Urothelium cell line (cell line): ENCODE results near the gene UBL3.

Experiments
- DNase-seq: peaks from one replicate; pipeline ENCODE4 v3.0.0; 2011; ENCODE audit warnings: low spot score, mixed read lengths
- FAIRE-seq: peaks from 2 replicates; lab custom pipeline; 2011; peaks lifted over from hg19 to GRCh38; lab: Jason Lieb, UNC

Gene UBL3

DNA sequence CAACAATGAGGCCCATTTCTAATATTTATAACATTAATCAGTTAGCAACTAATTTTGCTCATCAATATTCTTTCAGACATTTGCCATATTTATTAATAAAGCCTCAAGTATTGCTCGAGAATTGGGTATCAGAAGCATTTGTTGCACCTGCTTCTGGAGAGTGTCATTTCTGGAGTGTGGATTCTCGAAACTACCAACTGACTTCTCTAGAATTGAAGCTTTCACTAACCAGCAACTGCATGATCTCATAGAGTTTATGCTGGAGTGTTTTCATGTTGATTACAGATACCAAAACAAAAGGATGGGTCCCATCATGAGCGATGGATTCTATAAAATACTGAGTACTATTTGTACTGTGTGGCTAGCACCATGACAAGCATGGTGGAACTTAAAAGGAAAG lies 133.9 kb downstream of the UBL3 start:
- FAIRE-seq (no peak), DNase-seq (no peak)
